Measurements from ENCODE around the gene P2RY6. TPM values are rescaled to one million over a fixed set of nuclear protein-coding genes. Genes with fewer than 3 reads are reported as not detected.

P2RY6 gene
- total and polyA plus RNA-seq, 8 donors = 0.29 to 2.9 (median 1.3) TPM; not detected in 3

- DNase-seq = peak; percentile 73 to 95
- Histone ChIP-seq H3K36me3 (no peaks in the 10 kb centered on the region), H3K27me3 (no peaks in the 10 kb centered on the region), H3K4me1 (peaks cover 45 to 67% (median 62%) of the 10 kb centered on the region in 4 donors), H3K27ac (peak within 1 kb of the TSS; percentile 92 to 97 (median 95)), H3K4me3 (peak within 1 kb of the TSS; percentile 55 to 83 (median 74)), H3K9me3 (no peaks in the 10 kb centered on the region)
- intact Hi-C loops (cut with DNase I; ENCODE audit: low total_unique reads) = no loop called here
- WGBS, 5 donors = 0 to 1% (median 1%) methylated on average over 40 to 105 of the region's 105 CpGs
- TF ChIP-seq POLR2AphosphoS5 (IDR thresholded peaks at IDR 0.05) (peak in 2 of 3 donors; percentile 48 to 71), CTCF (IDR thresholded peaks at IDR 0.05) (no peak), POLR2A (IDR thresholded peaks at IDR 0.05) (peak in 1 of 4 donors; percentile 10)
Measured at GRCh38 chr11:73308003-73308960, 36.1 kb downstream of the P2RY6 start, which contains the start of gene ARHGEF17. ARHGEF17 (plus strand) TSS chr11:73308276; CDS start chr11:73308639, 363 bp downstream.

GRCh38 chr11:73308961-73309919, 37.1 kb downstream of the P2RY6 start:
- 0 to 6% (median 3%) methylated on average over 23 to 78 of the region's 78 CpGs for WGBS, 5 donors
- H3K27me3 ChIP-seq = no peaks in the 10 kb centered on the region
- no peaks in the 10 kb centered on the region for H3K9me3 ChIP-seq
- peak overlapping the region; percentile 55 to 83 (median 74) for H3K4me3 ChIP-seq
- H3K36me3 ChIP-seq = no peaks in the 10 kb centered on the region
- DNase-seq = peak; percentile 91 to 95
- TF ChIP-seq POLR2AphosphoS5 (IDR thresholded peaks at IDR 0.05) = peak; percentile 76 to 90 (median 90)
- TF ChIP-seq POLR2A (IDR thresholded peaks at IDR 0.05) = peak in 2 of 4 donors; percentile 34 to 46
- no peak for TF ChIP-seq CTCF (IDR thresholded peaks at IDR 0.05)
- no peak for TF ChIP-seq EP300 (IDR thresholded peaks at IDR 0.05)
- H3K27ac ChIP-seq = peak overlapping the region; percentile 92 to 97 (median 95)
- peaks cover 55 to 76% (median 71%) of the 10 kb centered on the region in 4 donors for H3K4me1 ChIP-seq
- intact Hi-C loops (cut with DNase I; ENCODE audit: low total_unique reads) = no loop called here

- TF ChIP-seq POLR2AphosphoS5 (IDR thresholded peaks at IDR 0.05) (no peak), CTCF (IDR thresholded peaks at IDR 0.05) (no peak), POLR2A (IDR thresholded peaks at IDR 0.05) (no peak), EP300 (IDR thresholded peaks at IDR 0.05) (no peak)
- 61 to 84% (median 82%) methylated on average over 11 to 16 of the region's 16 CpGs for WGBS, 5 donors
- intact Hi-C loops (cut with DNase I; ENCODE audit: low total_unique reads) = no loop called here
- DNase-seq = no peak
- H3K27me3 ChIP-seq = no peaks in the 10 kb centered on the region
- peaks cover 61 to 85% (median 79%) of the 10 kb centered on the region in 4 donors for H3K4me1 ChIP-seq
- no peaks in the 10 kb centered on the region for H3K36me3 ChIP-seq
- peak overlapping the region; percentile 25 to 97 (median 95) for H3K27ac ChIP-seq
- peak overlapping the region; percentile 55 to 83 (median 74) for H3K4me3 ChIP-seq
- H3K9me3 ChIP-seq = no peaks in the 10 kb centered on the region
Measured at GRCh38 chr11:73310076-73310475, 37.9 kb downstream of the P2RY6 start.

All from stomach (tissue), 9 donors.